GM12873 (cell line): Measurements from ENCODE around the gene FRY.

ENCODE experiments used
- TF ChIP-seq, protein P1 (sequence below): IDR thresholded peaks from 2 replicates; pipeline ENCODE4 v1.5.1; 2012; ENCODE audit warnings: low read depth, mild to moderate bottlenecking, moderate library complexity, low read length, control low read depth; ENCODE audit not compliant: insufficient read depth; ENCODE audit errors: missing control alignments

FRY gene

DNA sequence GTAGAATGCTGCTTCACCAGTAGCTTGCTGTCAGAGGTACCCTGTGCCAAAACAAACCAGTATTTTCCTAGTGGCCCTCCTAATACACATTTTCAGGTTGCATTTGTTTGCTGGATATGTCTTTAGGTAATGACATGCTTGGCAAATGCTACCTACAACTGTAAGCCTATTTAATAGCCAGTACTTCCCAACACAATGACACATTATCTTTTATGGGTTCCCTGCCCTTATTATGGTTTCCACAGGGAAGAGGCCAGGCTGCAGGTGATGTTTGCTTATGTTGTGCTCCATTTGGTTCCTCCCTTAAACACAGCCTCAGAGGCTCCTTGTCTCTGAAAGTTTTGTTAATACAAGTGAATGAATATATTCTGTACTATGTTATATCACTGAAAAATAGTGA lies 24.7 kb downstream of the FRY start:
- TF ChIP-seq, protein P1, sequence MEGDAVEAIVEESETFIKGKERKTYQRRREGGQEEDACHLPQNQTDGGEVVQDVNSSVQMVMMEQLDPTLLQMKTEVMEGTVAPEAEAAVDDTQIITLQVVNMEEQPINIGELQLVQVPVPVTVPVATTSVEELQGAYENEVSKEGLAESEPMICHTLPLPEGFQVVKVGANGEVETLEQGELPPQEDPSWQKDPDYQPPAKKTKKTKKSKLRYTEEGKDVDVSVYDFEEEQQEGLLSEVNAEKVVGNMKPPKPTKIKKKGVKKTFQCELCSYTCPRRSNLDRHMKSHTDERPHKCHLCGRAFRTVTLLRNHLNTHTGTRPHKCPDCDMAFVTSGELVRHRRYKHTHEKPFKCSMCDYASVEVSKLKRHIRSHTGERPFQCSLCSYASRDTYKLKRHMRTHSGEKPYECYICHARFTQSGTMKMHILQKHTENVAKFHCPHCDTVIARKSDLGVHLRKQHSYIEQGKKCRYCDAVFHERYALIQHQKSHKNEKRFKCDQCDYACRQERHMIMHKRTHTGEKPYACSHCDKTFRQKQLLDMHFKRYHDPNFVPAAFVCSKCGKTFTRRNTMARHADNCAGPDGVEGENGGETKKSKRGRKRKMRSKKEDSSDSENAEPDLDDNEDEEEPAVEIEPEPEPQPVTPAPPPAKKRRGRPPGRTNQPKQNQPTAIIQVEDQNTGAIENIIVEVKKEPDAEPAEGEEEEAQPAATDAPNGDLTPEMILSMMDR: no peak

DNA sequence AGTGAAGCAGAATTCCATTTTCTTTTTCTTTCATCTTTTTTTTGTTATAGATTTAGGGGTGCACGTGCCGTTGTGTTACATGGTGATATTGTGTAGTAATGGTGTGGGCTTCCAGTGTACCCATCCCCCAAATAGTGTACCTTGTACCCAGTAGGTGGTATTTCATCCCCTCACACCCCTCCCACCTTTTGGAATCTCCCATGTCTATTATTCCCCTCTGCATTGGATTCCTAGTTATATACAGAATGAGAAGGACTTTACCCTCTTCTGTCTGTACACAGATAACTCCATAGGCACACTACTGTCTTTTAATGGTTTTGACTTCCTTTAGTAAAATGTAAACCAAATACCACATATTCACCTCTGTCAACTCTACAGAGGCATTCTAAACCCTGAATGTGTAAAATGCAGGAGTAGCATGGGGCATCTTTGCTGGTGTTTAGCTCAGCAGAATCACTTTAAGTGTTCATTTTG lies 28.0 kb downstream of the FRY start:
- TF ChIP-seq, protein P1: no peak

GRCh38 chr13:32060401-32060878 lies 28.9 kb downstream of the FRY start:
- TF ChIP-seq, protein P1: no peak

- TF ChIP-seq, protein P1: no peak
Measured at GRCh38 chr13:32063619-32064233, 32.2 kb downstream of the FRY start.

DNA sequence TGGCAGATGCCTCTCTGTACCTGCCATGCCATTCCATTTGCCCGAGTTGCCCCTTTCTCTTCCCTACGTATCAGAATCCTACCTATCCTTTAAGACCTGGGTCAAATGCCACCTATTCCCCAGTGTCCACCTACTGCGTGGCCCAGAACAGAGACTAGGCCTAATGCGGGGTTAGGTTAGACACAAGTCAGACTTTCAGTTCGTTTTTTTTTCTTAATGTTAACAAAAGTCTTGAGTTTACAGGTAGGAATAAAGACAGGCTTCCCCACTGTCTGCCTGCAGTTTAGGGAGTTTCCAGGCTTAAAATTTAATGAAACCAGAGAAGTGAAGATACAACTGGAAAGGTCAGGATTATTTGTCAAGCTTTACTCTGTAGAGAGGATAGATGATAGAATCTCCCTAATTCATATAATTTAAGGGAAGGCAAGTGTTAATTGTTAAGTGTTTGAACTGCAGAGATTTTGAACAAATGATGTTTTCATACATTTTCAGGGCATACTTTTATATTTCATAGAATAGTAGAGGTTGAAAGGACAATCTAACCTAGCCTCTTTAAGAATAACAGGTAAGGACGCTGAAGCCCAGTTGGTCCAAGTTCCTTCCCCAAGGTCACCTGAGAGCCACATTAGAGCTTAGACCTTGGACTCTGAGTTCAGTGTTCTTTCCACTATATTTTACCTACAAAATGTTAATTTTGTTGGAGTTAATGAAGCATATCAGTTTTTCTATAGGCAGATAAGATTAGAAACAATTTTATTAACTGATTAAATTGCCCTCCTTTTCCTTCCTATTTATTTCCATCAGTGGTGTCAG lies 35.8 kb downstream of the FRY start:
- TF ChIP-seq, protein P1: no peak

- TF ChIP-seq, protein P1: no peak
Measured at GRCh38 chr13:32068255-32068654, 36.7 kb downstream of the FRY start.

DNA sequence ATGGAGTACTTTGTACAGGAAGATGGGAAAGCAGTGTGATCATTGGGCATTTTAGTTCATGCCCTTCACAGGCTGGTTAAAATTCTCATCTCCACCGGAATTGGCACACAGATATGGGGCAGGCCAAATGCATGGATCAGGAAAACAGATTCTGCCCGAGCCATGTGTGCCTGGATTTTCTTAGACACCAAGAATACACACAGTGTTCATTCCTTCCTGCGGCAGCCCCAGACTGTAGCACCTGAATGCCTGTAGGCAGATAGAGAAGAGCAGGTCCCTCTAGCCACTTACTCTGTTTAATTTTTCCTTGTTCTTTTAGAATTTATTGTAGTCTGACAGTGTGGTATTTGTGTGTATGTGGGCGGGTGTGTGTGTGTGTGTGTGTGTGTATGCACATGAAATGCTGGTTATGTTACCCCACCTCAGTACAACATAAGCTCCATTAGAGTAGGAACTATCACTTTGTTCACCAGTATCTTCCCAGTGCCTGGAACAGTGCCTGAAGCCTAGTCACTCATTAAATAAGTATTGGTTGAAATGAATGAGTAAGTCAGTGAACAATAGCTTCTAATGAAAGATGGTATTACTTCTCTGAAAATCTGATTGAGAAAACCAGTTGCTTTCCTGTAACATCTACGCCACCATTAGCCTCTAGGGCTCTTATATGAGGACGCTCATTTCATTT lies 41.7 kb downstream of the FRY start:
- TF ChIP-seq, protein P1: no peak
